Non-pigmented ciliary epithelial cell (primary cell): Measurements from ENCODE around the gene PRPH.
A peak's percentile ranks its signal among the peaks of the same experiment; 100 is the strongest.
"Not testable (repeated sequence)": the region's sequence is repeated elsewhere in the genome, so short reads cannot be mapped to it uniquely, and the experiment has no call there.

Experiments
- DNase-seq: peaks from one replicate; pipeline ENCODE4 v3.0.0-alpha.2; 2010; ENCODE audit warnings: low read depth

PRPH gene

DNA sequence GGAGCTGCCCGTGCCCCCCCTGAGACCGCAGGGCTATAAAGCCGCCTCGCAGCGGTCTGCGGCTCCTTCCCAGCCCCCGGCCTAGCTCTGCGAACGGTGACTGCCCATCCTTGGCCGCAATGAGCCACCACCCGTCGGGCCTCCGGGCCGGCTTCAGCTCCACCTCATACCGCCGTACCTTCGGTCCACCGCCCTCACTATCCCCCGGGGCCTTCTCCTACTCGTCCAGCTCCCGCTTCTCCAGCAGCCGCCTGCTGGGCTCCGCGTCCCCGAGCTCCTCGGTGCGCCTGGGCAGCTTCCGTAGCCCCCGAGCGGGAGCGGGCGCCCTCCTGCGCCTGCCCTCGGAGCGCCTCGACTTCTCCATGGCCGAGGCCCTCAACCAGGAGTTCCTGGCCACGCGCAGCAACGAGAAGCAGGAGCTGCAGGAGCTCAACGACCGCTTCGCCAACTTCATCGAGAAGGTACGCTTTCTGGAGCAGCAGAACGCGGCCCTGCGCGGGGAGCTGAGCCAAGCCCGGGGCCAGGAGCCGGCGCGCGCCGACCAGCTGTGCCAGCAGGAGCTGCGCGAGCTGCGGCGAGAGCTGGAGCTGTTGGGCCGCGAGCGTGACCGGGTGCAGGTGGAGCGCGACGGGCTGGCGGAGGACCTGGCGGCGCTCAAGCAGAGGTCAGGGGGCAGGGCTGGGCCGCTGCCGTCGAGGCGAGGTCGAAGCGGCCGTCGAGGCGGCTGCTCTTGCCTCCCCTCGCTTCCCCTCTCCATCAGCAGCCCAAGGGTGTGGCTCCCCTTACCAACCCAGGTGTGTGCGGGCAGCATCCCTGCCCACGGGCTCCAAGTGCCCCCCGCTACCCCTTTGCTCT is at the start of gene PRPH:
TSS of gene PRPH (plus strand) at position 66 of the 855 bp plus-strand sequence. CDS start at position 120, 54 bp downstream.
- DNase-seq, result no peak

DNA sequence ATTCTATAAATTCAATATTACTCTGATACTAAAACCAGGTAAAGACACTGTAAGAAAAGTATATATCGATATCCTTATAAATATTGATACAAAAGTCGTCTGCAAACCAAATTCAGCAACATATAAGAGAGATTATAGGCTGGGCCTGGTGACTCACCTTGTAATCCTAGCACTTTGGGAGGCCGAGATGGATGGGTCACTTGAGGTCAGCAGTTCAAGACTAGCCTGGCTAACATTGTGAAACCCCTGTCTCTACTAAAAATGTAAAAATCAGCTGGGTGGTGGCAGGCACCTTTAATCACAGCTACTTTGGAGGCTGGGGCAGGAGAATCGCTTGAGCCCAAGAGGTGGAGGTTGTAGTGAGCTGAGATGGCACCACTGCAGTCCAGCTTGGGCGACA is 43.6 kb upstream of the PRPH start:
- DNase-seq, result no peak

DNA sequence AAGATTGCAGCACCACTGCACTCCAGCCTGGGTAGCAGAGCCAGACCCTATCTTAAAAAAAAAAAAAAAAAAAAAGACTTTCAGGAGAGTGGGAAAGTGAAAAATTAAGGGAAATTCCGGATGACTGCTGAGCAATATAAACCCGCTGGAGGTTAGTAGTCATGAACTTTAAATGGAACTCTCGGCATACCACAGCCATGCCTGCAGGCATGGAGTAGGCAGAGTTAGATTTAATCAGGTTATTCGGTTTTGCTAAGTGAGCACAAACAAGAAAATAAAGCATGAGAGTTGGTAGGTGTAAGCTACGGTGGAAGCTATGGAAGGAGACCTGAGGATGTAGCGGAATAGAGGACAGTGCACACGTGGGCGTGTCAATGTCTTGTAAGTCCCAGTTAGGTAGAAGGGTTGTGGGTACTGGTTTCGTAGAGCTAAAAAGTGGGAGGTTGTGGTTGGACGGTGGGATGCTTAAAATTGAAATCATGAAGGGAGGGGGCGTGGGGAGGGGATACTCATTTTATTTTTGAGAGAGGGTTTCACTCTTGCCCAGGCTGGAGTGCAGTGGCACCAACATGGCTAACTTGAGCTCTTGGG is 41.8 kb upstream of the PRPH start:
- DNase-seq, result no peak

DNA sequence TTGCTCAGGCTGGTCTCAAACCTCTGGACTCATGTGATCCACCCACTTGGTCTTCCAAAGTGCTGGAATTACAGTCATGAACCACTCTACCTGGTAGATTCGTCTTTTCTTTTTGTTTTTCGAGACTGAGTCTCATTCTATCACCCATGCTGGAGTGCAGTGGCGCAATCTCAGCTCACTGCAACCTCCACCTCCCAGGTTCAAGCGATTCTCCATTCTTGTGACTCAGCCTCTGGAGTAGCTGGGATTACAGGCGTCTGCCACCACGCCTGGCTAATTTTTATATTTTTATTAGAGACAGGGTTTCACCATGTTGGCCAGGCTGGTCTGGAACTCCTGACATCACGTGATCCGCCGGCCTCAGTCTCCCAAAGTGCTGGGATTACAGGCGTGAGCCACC is 39.5 kb upstream of the PRPH start:
- DNase-seq, result not testable (repeated sequence)

DNA sequence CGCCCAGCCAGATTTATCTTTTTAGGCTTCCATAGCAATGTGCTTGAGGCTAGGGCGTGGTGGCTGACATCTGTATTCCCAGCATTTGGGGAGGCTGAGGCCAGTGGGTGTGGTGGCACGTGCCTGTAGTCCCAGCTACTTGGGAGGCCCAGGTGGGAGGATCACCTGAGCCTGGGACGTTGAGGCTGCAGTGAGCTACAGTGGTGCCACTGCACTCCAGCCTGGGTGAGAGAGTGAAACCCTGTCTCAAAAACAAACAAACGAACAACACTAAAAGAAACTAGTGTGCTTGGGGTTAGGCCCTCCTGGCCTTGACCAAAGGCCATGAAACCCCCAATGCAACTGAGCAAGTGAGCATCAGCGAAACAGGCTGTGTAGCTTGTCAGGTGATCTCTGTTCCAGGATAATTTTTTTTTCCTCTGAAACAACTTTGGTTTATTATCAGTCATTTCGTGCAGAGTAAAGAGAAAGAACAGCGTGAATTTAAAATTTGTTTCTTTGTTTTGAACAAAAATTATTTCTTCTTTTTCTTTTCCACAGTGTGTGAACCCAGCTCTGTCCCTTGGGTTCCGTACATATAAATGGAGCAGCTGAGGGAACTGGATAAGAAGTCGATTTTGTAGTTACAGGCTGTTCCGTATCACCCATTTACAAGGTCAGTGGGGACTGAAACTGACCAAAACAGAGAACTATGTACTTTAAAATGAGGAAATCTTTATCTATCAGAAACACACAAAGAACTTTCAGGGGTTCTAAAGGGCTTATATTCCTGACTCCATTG is 38.9 kb upstream of the PRPH start:
- no peak for DNase-seq

DNA sequence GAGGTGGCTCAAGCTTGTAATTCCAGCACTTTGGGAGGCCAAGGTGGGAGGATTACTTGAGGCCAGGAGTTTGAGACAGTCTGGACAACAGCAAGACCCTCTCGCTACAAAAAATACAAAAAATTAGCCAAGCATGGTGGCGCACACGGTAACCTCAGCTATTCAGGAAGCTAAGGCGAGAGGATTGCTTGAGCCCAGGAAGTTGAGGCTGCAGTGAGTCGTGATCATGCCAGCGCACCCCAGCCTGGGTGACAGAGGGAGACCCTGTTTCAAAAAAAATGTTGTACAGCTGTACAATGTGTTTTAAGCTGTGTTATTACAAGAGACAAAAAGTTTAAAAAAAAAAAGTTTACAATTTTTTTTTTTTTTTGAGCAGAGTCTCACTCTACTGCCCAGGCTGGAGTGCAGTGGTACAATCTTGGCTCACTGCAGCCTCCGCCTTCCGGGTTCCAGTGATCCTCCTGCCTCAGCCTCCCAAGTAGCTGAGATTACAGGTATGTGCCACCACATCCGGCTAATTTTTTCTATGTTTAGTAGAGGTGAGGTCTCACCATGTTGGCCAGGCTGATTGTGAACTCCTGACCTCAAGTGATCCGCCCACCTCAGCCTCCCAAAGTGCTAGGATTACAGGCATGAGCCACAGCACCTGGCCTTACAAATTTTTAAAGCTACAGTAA is 37.3 kb upstream of the PRPH start:
- not testable (repeated sequence) for DNase-seq

DNA sequence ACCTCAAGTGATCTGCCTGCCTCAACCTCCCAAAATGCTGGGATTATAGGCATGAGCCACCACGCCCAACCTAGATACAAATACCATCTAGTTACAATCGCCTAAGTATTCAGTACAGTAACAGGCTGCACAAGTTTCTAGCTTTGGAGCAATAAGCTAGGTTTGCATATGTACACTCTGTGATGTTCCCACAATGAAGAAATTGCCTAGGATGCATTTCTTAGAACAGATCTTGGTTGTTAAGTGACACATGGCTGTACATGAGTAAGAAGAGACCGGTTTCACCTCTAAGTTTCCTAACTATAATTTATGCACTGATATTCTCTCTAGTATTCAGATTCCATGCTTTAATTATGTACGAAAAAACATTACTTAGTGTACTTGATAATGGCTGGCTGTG is 35.5 kb upstream of the PRPH start:
- no peak for DNase-seq

DNA sequence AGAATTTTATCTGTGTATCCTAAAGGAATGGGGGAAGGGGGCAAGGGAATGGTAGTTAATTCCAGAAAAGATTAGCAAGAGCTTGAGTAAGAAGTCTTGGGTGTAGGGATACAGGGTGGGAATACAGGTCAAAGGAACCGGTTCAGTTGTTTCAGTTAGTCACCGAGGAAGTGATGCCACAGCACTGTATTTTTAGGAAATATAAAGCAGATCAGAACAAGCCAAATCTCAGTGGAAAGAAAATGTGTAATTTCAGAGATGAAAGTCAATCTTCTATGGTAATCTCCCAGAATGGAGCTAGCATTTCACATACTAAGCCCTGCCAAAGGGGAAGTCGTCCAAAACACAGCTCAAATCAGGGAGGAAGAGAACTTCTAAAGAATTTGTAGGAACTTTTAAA is 34.8 kb upstream of the PRPH start:
- DNase-seq, result no peak

DNA sequence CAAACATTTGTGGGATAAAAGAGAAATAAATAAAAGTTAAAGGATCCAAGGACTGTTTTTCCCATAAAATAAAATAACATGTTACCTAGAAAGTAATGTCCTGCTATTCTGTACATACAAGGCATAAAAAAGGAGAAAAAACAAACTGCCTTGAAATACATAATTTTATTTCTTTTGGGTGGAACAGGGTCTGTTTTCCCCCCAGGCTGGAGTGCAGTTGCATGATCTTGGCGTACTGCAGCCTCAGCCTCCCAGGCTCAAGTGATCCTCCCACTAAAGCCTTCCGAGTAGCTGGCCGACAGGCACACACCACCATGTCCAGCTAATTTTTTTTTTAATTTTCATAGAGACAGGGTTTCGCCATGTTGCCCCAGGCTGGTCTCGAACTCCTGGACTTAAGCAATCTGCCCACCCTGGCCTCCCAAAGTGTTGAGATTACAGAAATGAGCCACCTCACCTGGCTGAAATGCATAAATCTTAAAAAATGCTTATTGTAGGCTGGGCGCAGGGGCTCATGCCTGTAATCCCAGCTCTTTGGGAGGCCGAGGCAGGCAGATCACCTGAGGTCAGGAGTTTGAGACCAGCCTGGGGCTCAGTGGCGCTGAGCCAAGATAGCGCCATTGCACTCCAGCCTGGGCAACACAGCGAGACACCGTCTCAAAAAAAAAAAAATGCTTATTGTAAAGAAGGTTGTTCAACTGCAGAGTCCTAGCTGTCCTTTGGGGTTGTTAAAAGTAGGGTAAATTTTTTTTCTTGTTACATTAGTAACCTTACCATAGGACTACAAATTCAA is 34.2 kb upstream of the PRPH start:
- no peak for DNase-seq

DNA sequence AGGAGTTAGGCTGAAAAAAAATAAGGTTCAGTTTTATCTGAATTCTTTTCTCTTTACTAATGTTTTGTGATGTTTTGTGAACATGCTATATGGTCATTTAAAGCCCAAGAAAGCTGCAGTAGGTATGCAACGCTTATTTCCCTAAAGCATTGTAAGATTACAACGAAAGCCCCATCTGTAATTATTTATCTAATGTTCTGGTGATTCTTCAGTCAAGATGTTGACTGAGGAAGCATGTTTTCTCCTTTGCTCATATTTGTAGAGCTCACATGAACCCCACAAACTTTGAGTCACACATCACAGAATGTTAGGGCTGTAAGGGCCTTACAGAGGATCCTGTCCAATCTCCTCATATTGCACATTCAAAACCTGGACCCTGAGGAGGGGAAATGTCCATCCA is 33.2 kb upstream of the PRPH start:
- no peak for DNase-seq

DNA sequence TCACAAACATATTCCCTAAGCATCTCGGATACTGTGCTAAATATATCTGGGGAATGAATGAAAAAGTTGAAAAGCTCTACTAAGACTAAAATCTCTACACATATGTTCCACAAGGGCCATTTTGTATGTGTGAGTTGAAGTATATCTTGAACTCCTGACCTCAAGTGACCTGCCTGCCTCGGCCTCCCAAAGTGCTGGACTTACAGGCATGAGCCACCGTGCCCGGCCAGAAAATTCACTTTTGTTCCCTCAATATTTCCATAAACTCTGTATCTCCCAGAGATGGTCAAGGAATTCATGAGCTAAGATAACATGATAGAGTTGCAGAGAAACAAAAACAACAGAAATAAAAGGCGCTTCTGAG is 31.6 kb upstream of the PRPH start:
- DNase-seq, result no peak

DNA sequence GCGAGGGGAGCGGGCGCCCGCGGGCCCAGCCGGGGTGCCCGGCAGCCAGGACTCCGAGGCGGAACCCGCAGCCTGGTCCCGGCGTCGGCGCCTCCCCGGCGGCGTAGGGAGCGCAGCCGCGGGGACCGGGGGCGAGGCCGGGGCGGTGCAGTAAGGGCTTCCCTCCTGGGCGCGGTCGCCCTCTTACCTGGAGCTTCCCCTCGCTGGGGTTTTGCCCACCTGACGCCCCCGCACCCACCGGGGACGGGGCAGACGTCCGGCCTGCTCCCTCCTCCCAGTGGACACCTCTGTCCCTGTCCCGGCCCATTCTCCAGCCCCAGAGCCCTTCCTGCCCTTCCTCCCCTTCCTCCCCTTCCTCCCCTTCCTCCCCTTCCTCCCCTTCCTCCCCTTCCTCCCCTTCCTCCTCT is 30.5 kb upstream of the PRPH start:
- DNase-seq, result no peak

DNA sequence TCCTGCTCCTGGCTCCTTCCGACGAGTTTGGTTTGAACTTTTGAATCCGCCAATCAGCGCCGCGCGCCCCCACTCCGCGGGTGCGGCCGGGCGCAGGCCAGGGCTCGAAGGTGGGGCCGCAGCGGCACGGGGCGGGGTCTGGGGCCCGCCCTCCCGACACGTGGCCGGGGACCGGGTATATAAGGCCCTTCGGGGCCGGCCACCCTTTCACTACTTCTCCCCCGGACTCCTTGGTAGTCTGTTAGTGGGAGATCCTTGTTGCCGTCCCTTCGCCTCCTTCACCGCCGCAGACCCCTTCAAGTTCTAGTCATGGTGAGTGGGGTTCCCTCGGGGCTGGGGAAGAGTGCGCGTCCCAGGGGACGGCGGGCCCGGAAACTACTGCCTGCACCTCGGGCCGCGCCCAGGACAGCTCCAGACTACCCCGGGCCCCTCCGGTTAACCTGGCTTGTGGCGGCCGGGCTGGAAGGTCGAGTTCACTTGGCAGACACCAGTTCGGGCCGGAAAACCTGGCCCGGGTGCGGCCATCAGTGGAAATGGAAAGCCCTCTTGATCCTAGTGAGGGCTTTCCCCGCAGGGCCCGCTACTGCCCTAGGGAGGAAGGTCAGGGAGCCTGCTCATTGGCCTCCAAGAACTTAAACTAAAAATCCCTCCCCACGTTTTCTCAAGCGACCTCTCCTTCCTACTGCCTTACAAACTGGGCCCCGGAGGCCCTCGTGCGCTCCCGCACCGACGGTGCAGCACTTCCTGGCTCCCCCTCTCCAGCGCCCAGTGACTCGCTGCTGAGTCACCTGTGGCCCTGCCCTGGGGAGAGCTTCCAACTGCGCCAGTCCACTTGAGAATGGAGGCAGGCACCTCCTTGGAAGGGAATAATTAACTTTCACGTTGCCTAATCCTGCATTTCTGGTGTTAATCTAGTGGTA is 29.8 kb upstream of the PRPH start, which contains the start of gene TUBA1C:
TSS of gene TUBA1C (plus strand) at position 210 of the 920 bp plus-strand sequence. CDS start at position 310, 100 bp downstream.
- DNase-seq, result peak; percentile 71

DNA sequence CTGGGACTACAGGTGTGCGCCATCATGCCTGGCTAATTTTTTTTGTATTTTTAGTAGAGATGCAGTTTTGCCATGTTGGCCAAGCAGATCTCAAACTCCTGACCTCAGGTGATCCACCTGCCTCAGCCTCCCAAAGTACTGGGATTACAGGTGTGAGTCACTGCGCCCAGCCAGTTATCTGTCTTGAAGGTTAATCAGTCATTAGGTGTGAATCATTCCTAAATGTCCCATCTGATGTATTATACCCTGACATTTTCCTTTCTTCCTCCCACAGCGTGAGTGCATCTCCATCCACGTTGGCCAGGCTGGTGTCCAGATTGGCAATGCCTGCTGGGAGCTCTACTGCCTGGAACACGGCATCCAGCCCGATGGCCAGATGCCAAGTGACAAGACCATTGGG is 25.8 kb upstream of the PRPH start:
- not testable (repeated sequence) for DNase-seq

DNA sequence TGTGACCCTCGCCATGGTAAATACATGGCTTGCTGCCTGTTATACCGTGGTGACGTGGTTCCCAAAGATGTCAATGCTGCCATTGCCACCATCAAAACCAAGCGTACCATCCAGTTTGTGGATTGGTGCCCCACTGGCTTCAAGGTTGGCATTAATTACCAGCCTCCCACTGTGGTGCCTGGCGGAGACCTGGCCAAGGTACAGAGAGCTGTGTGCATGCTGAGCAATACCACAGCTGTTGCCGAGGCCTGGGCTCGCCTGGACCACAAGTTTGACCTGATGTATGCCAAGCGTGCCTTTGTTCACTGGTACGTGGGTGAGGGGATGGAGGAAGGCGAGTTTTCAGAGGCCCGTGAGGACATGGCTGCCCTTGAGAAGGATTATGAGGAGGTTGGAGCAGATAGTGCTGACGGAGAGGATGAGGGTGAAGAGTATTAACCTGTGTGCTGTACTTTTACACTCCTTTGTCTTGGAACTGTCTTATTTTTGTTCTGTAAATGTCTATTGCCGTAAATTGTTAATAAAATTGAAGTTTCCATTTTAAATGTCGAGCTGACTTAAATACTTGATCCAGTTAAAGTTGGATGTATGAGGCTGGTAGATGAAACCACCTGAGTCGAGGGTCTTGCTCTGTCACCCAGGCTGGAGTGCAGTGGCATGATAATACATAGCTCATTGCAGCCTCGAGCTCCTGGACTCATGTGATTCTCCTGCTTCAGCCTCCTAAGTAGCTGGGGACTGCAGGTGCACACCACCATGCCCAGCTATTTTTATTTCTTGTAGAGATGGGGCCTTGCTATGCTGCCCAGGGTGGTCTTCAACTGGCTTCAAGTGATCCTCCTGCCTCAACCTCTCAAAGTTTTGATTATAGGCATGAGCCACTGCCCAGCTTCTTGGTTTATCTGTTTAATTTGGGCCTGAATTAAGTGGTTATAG is 21.9 kb upstream of the PRPH start:
- DNase-seq, result no peak

DNA sequence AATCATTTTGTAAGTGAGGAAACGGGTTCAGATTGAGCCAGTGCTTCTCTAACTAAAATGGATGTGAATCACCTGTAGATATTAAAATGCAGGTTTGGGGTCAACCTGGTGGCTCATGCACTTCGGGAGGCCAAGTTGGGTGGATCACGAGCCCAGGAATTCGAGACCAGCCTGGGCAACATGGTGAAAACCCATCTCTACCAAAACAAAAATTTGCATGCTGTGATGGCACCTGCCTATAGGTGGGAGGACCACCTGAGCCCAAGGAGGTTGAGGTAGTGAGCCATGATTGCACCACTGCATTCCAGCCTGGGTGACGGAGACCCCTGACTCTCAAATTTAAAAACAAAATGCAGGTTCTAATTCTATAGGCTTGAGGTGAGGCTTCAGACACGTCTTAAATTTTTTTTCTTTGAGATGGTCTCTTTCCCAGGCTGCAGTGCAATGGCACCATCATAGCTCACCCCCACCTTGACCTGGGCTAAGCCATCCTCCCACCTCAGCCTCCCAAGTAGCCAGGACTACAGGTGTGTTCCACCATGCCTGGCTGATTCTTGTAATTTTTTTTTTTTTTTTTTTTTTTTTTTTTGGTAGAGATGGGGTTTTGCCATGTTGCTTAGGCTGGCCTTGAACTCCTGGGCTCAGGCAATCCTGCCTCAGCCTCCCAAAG is 21.1 kb upstream of the PRPH start:
- DNase-seq, result no peak

DNA sequence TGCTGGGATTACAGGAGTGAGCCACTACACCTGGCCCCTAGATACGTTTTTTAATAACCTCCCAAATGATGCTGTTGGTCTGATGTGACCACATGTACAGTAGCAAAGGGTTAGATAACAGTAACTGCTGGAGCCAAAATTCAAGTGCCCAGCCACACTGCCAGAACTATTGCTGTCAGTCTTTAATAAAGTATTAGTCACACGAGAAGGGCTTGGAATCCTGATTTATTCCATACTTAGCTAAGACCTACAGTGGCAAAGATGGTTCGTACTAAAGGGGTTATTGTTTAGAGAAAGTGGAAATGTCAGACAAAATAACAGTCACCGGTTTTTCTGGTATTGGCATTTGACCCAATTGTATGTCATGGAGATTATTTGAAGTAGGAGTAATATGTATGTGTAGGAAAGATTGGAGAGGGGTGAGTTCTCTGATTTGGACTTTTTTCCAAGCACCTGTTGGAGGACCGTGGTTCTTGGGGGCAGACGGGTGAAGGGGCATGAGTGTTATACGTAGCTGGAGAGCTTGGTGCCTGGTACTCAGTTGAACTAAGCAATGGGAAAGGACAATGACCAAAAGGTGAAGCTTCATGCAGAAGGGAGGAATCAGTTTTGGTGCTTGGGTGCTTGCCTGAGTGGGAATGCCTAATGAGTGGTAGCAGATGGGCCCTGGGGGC is 20.4 kb upstream of the PRPH start:
- DNase-seq, result no peak
